ENCODE measurements around the gene SETD1A. TPM values are rescaled to one million over a fixed set of nuclear protein-coding genes. Genes with fewer than 3 reads are reported as not detected.

Gene SETD1A
- total RNA-seq, 1 donor from 2014 or later: 8.3 TPM

- Histone ChIP-seq H3K9me3 (no peaks in the 10 kb centered on the region), H3K27ac (peak overlapping the region; percentile 14 to 50), H3K27me3 (no peaks in the 10 kb centered on the region), H3K36me3 (peaks cover 18 to 38% of the 10 kb centered on the region in 2 donors), H3K4me1 (peaks cover 3 to 11% of the 10 kb centered on the region in 2 donors), H3K4me3 (peak overlapping the region; percentile 43 to 59)
- intact Hi-C loops (cut with DNase I): loop anchor here (1.0 kb wide), 4 partner anchors 48 to 883 kb away; partner anchors contain the start of gene STX4
- no peak for TF ChIP-seq CTCF (IDR thresholded peaks at IDR 0.05)
- no peak for DNase-seq (ENCODE audit: low spot score in 2 of 2)
Measured at GRCh38 chr16:30985401-30986128, 28.0 kb downstream of the SETD1A start.

GRCh38 chr16:30986129-30986991 lies 28.8 kb downstream of the SETD1A start:
- Histone ChIP-seq H3K4me1 (peaks cover 3 to 11% of the 10 kb centered on the region in 2 donors), H3K36me3 (peaks cover 12 to 30% of the 10 kb centered on the region in 2 donors), H3K4me3 (peak overlapping the region in 1 of 2 donors; percentile 43), H3K27ac (no peak overlapping the region), H3K27me3 (no peaks in the 10 kb centered on the region), H3K9me3 (no peaks in the 10 kb centered on the region)
- intact Hi-C loops (cut with DNase I): no loop called here
- no peak for DNase-seq (ENCODE audit: low spot score in 2 of 2)
- no peak for TF ChIP-seq CTCF (IDR thresholded peaks at IDR 0.05)

- Histone ChIP-seq H3K4me1 (peaks cover 3 to 11% of the 10 kb centered on the region in 2 donors), H3K4me3 (no peak overlapping the region), H3K27ac (no peak overlapping the region), H3K27me3 (no peaks in the 10 kb centered on the region), H3K9me3 (no peaks in the 10 kb centered on the region), H3K36me3 (peaks cover 7 to 17% of the 10 kb centered on the region in 2 donors)
- no peak for DNase-seq (ENCODE audit: low spot score in 2 of 2)
- no peak for TF ChIP-seq CTCF (IDR thresholded peaks at IDR 0.05)
- intact Hi-C loops (cut with DNase I): no loop called here
Measured at GRCh38 chr16:30987581-30988190, 30.1 kb downstream of the SETD1A start.

GRCh38 chr16:30989469-30990047 lies 32.0 kb downstream of the SETD1A start:
- Histone ChIP-seq H3K4me1 (peaks cover 3 to 11% of the 10 kb centered on the region in 2 donors), H3K27me3 (no peaks in the 10 kb centered on the region), H3K4me3 (no peak overlapping the region), H3K9me3 (no peaks in the 10 kb centered on the region), H3K27ac (no peak overlapping the region), H3K36me3 (no peaks in the 10 kb centered on the region)
- DNase-seq (ENCODE audit: low spot score in 2 of 2): no peak
- intact Hi-C loops (cut with DNase I): no loop called here
- TF ChIP-seq CTCF (IDR thresholded peaks at IDR 0.05): no peak

GRCh38 chr16:30990105-30990504 lies 32.6 kb downstream of the SETD1A start:
- intact Hi-C loops (cut with DNase I): no loop called here
- H3K27ac ChIP-seq: no peak overlapping the region
- H3K36me3 ChIP-seq: no peaks in the 10 kb centered on the region
- H3K4me3 ChIP-seq: no peak overlapping the region
- peaks cover 3 to 11% of the 10 kb centered on the region in 2 donors for H3K4me1 ChIP-seq
- DNase-seq (ENCODE audit: low spot score in 2 of 2): no peak
- no peak for TF ChIP-seq CTCF (IDR thresholded peaks at IDR 0.05)
- H3K27me3 ChIP-seq: no peaks in the 10 kb centered on the region
- no peaks in the 10 kb centered on the region for H3K9me3 ChIP-seq
